Measurements from ENCODE around the gene GCC1.

Gene GCC1

DNA sequence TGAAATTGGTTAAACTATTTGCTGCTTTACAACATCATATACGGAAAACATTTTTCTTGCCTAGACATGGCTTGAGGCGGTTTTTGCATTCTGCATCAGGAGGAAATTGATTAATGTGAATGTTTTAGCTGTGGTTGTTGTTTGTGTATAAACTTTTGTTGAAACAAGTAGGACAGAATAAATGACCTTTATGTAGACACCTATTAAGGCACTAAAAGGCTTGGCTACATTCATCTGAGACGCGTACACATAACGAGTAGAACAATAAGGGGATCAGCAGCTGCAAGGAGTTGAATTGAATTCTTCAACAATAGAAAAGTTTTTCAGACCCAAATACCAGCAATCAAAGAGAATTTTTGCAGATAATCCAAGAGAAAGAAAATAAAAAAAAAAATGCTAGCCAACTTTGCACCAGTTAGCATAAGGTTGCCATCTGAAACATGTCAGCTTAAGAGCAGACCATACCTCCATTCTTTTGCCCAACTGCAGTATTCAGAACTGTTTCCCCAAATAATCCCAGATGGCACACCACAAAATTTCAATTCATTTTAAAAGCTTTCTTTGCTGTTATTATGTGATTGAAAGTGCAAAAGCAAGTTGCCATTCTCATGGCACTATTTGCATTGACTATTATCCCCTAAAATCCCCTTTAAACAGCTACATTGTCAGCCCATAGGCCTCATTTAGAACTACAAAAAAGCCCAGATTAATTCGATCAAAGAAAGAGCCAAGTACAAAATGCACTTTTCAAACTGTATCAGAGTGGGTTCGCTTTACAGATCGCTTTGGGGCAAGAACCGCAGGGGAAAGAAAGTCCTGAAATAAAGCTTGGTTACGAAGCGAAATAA lies 49.6 kb downstream of the GCC1 start:
- DNase-seq, result no peak

GRCh38 chr7:127534636-127535035 lies 50.8 kb downstream of the GCC1 start:
- no peak for DNase-seq

- no peak for DNase-seq
These were observed 52.7 kb downstream of the GCC1 start for GRCh38 chr7:127532736-127533135.

DNA sequence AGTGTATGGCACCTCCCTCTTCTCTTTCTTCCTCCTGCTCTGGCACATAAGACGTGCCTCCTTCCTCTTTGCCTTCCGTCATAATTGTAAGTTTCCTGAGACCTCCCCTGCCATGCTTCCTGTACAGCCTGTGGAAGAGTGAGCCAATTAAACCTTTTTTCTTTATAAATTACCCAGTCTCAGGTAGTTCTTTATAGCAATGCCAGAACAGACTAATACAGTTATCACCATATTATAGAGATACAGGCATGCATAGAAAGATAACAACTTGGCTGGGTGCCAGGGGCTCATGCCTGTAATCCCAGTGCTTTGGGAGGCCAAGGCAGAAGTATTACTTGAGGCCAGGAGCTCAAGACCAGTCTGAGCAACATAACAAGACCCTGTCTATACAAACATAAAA lies 53.2 kb downstream of the GCC1 start:
- DNase-seq, result no peak

Data from CD4-positive, alpha-beta T cell treated with Interleukin-21 for 1 hour (primary cell).